Glomerular visceral epithelial cell (primary cell): ENCODE results near the gene VIPR2.

Experiments
- DNase-seq: peaks from one replicate; pipeline ENCODE4 v3.0.0-alpha.2; 2016; ENCODE audit errors: extremely low spot score

The VIPR2 gene

DNA sequence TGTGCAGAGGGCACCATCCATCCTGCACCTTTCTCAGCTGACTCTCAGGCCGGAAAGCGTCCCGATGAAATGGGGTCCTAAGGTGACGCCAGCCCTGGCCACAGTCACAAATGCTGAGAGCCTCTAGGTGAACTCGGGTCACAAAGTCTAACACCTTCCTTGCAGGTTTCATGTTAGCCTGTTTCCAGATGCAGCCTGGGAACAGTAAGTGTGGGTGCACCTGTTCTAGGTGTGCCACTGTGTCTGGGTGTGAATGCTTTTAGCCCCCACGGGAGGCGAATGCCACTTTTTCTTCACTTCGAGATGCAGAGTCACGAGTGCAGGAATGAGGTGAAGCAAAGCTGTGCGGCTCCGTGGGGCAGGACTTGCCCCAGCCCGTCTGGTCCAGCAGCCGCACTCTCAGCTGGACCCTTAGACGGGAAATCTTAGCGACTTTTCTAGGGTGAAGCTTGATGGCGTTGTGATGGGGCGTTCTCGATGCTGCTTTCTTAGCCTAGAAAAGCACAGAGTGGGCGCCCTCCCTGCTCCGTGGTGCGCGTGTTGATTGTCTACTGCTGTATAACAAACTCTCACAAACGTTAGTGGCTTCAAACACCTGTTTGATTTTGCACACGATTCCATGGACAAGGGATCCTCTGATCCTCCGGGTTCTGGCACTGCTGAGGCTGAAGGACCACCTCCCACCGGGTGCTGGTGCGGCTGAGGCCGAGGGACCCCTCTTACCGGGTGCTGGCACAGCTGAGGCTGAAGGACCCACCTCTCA, 13.6 kb upstream of the VIPR2 start:
- DNase-seq, result no peak

- no peak for DNase-seq
Observed at GRCh38 chr7:159157714-159158113, 13.0 kb upstream of the VIPR2 start.

DNA sequence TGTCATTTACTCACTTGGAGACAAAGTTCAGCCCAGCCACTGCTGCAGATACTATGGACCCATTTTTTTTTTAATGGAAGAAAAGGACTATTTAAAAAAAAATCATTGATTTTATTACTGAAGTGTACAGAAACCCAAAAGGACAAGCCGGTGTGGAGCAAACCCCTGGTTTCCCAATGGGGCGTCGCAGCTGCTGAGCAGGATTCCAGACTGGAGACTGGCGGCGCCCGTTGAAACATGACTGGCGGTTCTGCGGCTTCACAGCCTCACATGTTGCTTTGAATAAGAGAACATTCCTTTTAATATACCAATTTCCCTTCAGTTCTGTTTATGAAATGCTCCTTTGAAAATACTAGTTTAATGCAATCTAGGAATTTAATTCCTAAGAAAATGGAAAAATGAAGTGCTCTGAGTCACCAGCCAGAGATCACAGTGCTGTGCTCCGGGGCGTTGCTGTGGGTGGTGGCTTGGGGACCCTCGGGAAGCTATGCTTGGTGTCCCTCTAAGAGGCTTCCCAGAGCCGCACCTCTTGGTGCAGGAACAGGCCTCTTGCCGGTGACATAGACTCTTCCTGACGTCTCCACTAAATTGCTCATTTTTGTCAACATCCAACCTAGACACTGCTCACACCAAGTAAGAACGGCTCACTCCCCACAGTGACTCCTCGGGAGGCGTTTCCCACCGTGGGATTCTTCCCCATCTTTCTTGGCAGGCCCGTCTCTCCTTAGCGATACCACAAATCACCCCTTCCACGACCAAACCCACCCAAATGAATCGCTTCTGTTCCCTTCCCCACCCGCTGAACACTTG, 12.0 kb upstream of the VIPR2 start:
- DNase-seq, result no peak

- DNase-seq, result no peak
Observed at GRCh38 chr7:159155410-159155809, 10.7 kb upstream of the VIPR2 start.

GRCh38 chr7:159154243-159154642, 9.6 kb upstream of the VIPR2 start:
- DNase-seq, result no peak

GRCh38 chr7:159153511-159153910, 8.8 kb upstream of the VIPR2 start:
- DNase-seq, result no peak

GRCh38 chr7:159152816-159153215, 8.1 kb upstream of the VIPR2 start:
- DNase-seq, result no peak

DNA sequence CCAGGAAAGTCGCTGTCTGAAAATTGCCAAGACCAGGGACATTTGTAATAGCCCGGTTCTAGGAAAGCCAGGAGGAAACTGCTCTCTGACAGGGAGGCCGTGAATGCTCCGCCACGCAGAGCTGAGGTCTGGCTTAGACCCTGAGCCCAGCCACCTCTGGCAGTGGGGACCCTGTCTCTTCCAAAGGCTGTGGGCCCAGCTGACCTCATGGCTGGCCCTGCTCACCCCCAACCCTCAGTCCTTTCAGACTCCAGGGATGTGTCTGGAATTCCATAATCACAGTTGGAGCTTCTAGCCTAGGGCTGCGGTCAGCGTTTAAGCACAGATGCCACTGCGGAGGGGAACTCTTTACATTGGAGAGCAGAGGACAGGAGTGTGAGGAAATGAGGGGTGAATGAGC, 6.6 kb upstream of the VIPR2 start:
- DNase-seq, result no peak

- no peak for DNase-seq
Observed at GRCh38 chr7:159149488-159149887, 4.8 kb upstream of the VIPR2 start.

- no peak for DNase-seq
Observed at GRCh38 chr7:159148430-159149395, 4.0 kb upstream of the VIPR2 start.

- DNase-seq, result no peak
Observed at GRCh38 chr7:159147687-159148086, 3.0 kb upstream of the VIPR2 start.

DNA sequence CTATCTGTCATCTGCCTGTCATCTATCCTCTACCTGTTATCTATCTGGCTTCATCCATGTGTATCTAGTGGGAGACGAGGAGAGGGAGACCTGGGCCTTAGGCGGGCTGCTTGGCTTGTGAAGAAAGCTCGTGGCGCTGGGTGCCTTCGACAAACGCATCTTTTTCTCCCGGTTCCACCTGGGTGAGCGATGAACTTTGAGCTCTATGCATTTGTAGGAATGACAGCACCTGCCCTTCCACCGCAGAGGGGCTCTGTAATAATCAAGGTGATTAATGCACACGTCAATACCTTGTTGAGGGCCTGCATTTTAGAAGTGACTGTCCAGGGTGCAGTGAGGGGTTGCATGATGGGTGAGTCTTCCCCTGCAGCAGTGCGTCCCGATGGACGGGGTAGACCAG, 2.6 kb upstream of the VIPR2 start:
- DNase-seq, result no peak

- no peak for DNase-seq
Observed at GRCh38 chr7:159146084-159146858, 1.6 kb upstream of the VIPR2 start.

DNA sequence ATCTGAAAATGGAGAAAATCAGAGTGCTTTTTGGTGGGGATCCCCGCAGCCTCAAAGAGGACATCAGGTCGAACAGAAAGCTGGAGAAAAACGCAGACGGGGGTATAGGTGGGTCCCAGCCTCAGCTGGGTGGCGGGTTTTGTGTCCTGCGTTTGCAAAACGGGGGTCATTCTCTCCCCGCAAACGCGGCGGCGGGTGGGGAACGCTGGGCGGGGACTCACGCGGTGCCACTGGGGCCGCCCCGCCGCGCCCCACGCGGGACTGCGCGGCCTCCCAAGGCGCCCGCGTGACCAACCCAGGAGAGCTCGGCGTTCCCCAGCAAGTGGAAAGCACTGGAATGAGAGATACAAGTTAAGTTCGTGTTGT, 806 bp upstream of the VIPR2 start:
- DNase-seq, result no peak

GRCh38 chr7:159143780-159144757, 598 bp downstream of the VIPR2 start:
- DNase-seq, result no peak

- DNase-seq, result no peak
Observed at GRCh38 chr7:159142730-159143129, 1.9 kb downstream of the VIPR2 start.

DNA sequence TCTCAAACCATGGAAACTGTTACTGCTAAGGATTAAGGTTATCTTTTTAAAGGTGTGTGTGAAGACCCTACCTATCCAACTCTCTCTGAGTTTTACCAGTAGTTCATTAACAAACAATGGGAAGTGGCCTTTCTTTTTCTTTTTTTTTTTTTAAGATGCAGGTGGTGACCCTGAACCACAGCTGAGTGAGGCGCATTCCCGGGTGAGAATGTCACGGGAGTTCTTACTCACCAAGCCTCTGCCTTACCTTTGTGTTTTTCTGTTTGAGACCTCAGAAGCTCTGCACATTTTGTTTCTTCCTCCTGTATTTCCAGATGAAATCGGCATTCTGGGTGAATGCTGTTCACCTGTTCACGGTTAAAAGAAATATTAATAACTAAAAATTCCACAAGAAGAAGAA, 2.5 kb downstream of the VIPR2 start:
- DNase-seq, result no peak

GRCh38 chr7:159141660-159142059, 3.0 kb downstream of the VIPR2 start:
- DNase-seq, result no peak

GRCh38 chr7:159141167-159141566, 3.5 kb downstream of the VIPR2 start:
- DNase-seq, result no peak
